H9 (cell line): Measurements from ENCODE around the gene PLS3. TPM values are rescaled to one million over a fixed set of nuclear protein-coding genes. Genes with fewer than 3 reads are reported as not detected.

Source experiments
- DNase-seq: peaks from one replicate; pipeline ENCODE4 v3.0.0-alpha.2; 2017
- H2AFZ ChIP-seq: one replicate; pipeline ENCODE4 v1.6.1; 2013; ENCODE audit warnings: mild to moderate bottlenecking, low read length, control low read depth, moderate library complexity
- H2AK5ac ChIP-seq: 2 replicates; pipeline ENCODE4 v1.6.1; 2013; ENCODE audit warnings: low read length, control low read depth, mixed read lengths; ENCODE audit not compliant: insufficient read length
- H2BK120ac ChIP-seq: one replicate; pipeline ENCODE4 v1.6.1; 2013; ENCODE audit warnings: low read depth, mild to moderate bottlenecking, low read length, control low read depth, inconsistent platforms; ENCODE audit not compliant: poor library complexity, severe bottlenecking
- H2BK12ac ChIP-seq: 2 replicates; pipeline ENCODE4 v1.6.1; 2013; ENCODE audit warnings: low read length, control low read depth, mixed read lengths, low read depth; ENCODE audit not compliant: insufficient read length
- H2BK15ac ChIP-seq: 2 replicates; pipeline ENCODE4 v1.6.1; 2013; ENCODE audit warnings: low read depth, low read length, control low read depth
- H2BK20ac ChIP-seq: one replicate; pipeline ENCODE4 v1.6.1; 2013; ENCODE audit warnings: low read depth, mild to moderate bottlenecking, low read length, control low read depth, inconsistent platforms; ENCODE audit not compliant: poor library complexity, severe bottlenecking
- H2BK5ac ChIP-seq: 2 replicates; pipeline ENCODE4 v1.6.1; 2013; ENCODE audit warnings: low read length, control low read depth, mixed read lengths; ENCODE audit not compliant: insufficient read length
- H3K14ac ChIP-seq: 2 replicates; pipeline ENCODE4 v1.6.1; 2013; ENCODE audit warnings: low read length, control low read depth; ENCODE audit not compliant: insufficient read depth
- H3K18ac ChIP-seq: 2 replicates; pipeline ENCODE4 v1.6.1; 2013; ENCODE audit warnings: low read depth, mild to moderate bottlenecking, mixed read lengths, low read length, control low read depth; ENCODE audit not compliant: insufficient read length
- H3K23ac ChIP-seq: 2 replicates; pipeline ENCODE4 v1.6.1; 2013; ENCODE audit warnings: low read length, control low read depth, mixed read lengths, low read depth; ENCODE audit not compliant: insufficient read length
- H3K23me2 ChIP-seq: 2 replicates; pipeline ENCODE4 v1.6.1; 2013; ENCODE audit warnings: low read depth, mild to moderate bottlenecking, mixed read lengths, low read length, control low read depth; ENCODE audit not compliant: insufficient read length, poor library complexity, severe bottlenecking
- H3K27ac ChIP-seq: 2 replicates; pipeline ENCODE4 v1.5.1; 2013; ENCODE audit warnings: low read length, control low read depth, mixed read lengths, low read depth; ENCODE audit not compliant: insufficient read length
- H3K27me3 ChIP-seq: 2 replicates; pipeline ENCODE4 v1.6.1; 2013; ENCODE audit warnings: low read length, control low read depth, inconsistent platforms; ENCODE audit not compliant: insufficient read depth
- H3K4ac ChIP-seq: 2 replicates; pipeline ENCODE4 v1.6.1; 2013; ENCODE audit warnings: low read depth, mild to moderate bottlenecking, control low read depth, inconsistent platforms, low read length, moderate library complexity
- H3K4me1 ChIP-seq: 2 replicates; pipeline ENCODE4 v1.6.1; 2013; ENCODE audit warnings: low read length, control low read depth, inconsistent platforms; ENCODE audit not compliant: insufficient read depth
- H3K4me2 ChIP-seq: 2 replicates; pipeline ENCODE4 v1.6.1; 2013; ENCODE audit warnings: low read length, control low read depth, mixed read lengths; ENCODE audit not compliant: insufficient read length, insufficient read depth
- H3K56ac ChIP-seq: 2 replicates; pipeline ENCODE4 v1.6.1; 2013; ENCODE audit warnings: low read depth, mild to moderate bottlenecking, mixed read lengths, low read length, control low read depth; ENCODE audit not compliant: insufficient read length
- H3K79me1 ChIP-seq: 2 replicates; pipeline ENCODE4 v1.6.1; 2013; ENCODE audit warnings: low read depth, mild to moderate bottlenecking, moderate library complexity, low read length, control low read depth, inconsistent platforms; ENCODE audit not compliant: insufficient read depth, poor library complexity, severe bottlenecking
- H3K79me2 ChIP-seq: 2 replicates; pipeline ENCODE4 v1.6.1; 2013; ENCODE audit warnings: low read length, control low read depth, inconsistent platforms; ENCODE audit not compliant: insufficient read depth
- H3K9ac ChIP-seq: 2 replicates; pipeline ENCODE4 v1.6.1; 2013; ENCODE audit warnings: low read length, control low read depth, mixed read lengths; ENCODE audit not compliant: insufficient read length; ENCODE audit errors: extremely low read depth
- H3K9me3 ChIP-seq: one replicate; pipeline ENCODE4 v1.6.1; 2013; ENCODE audit warnings: low read depth, low read length, inconsistent platforms; ENCODE audit not compliant: control insufficient read depth
- H3T11ph ChIP-seq: one replicate; pipeline ENCODE4 v1.6.1; 2013; ENCODE audit warnings: mild to moderate bottlenecking, low read length, control low read depth, inconsistent platforms
- H4K20me1 ChIP-seq: one replicate; pipeline ENCODE4 v1.6.1; 2013; ENCODE audit not compliant: control insufficient read depth, insufficient read length, insufficient read depth
- H4K5ac ChIP-seq: 2 replicates; pipeline ENCODE4 v1.6.1; 2013; ENCODE audit warnings: low read depth, mild to moderate bottlenecking, mixed read lengths, low read length, control low read depth; ENCODE audit not compliant: insufficient read length
- H4K8ac ChIP-seq: replicated peaks from 2 replicates; pipeline ENCODE4 v1.6.1; 2013; ENCODE audit warnings: low read length, control low read depth, mixed read lengths, low read depth; ENCODE audit not compliant: insufficient read length
- H4K91ac ChIP-seq: 2 replicates; pipeline ENCODE4 v1.6.1; 2013; ENCODE audit warnings: low read depth, mild to moderate bottlenecking, moderate library complexity, mixed read lengths, low read length, control low read depth; ENCODE audit not compliant: insufficient read length
- H3K27ac Mint-ChIP-seq, 3 experiments: 2 replicates in 2 of 3; 3 replicates in 1 of 3; pipeline ENCODE4 v1.8.0; 2020 to 2021; ENCODE audit warnings: mixed read lengths in 3 of 3, mild to moderate bottlenecking in 1 of 3, moderate library complexity in 1 of 3
- H3K27me3 Mint-ChIP-seq: 2 replicates; pipeline ENCODE4 v1.8.0; 2021; ENCODE audit warnings: low read depth, mild to moderate bottlenecking, moderate library complexity, mixed read lengths
- H3K36me3 Mint-ChIP-seq, 3 experiments: 2 replicates in 2 of 3; 3 replicates in 1 of 3; pipeline ENCODE4 v1.8.0; 2020 to 2021; ENCODE audit warnings: low read depth in 3 of 3, mixed read lengths in 3 of 3; ENCODE audit not compliant: insufficient read depth in 1 of 3
- H3K4me1 Mint-ChIP-seq, 2 experiments: 2 replicates each; pipeline ENCODE4 v1.8.0; 2020; ENCODE audit warnings: mixed read lengths in 2 of 2
- H3K4me3 Mint-ChIP-seq, 2 experiments: 2 replicates in 1 of 2; 3 replicates in 1 of 2; pipeline ENCODE4 v1.8.0; 2020 to 2021; ENCODE audit warnings: mild to moderate bottlenecking in 2 of 2, mixed read lengths in 2 of 2, moderate library complexity in 1 of 2
- H3K9me3 Mint-ChIP-seq, 2 experiments: 2 replicates in 1 of 2; 3 replicates in 1 of 2; pipeline ENCODE4 v1.8.0; 2020; ENCODE audit warnings: mild to moderate bottlenecking in 2 of 2, mixed read lengths in 2 of 2, moderate library complexity in 1 of 2
- CTCF ChIP-seq: fragments of 200-600 bp; sonication (generic); conservative IDR thresholded peaks from 3 replicates; pipeline ENCODE4 v1.8.0; 2021; ENCODE audit warnings: antibody characterized with exemption, mild to moderate bottlenecking
- WGBS: extraction: QIAGEN DNeasy Blood & Tissue Kit; methylation state at CpG from one replicate; pipeline ENCODE4 v1.1.7; 2013; ENCODE audit warnings: missing lambda C conversion rate, low lambda C conversion rate, mixed read lengths; ENCODE audit not compliant: insufficient read length; ENCODE audit errors: extremely low coverage; 5-methylcytosine and 5-hydroxymethylcytosine counted together
- total RNA-seq: library from RNA; stranded (reverse); gene quantifications from 2 replicates; pipeline ENCODE4 v1.2.1, GENCODE V29; 2021

PLS3 gene
- total RNA-seq, 1 experiment from 2014 or later = 315 TPM

DNA sequence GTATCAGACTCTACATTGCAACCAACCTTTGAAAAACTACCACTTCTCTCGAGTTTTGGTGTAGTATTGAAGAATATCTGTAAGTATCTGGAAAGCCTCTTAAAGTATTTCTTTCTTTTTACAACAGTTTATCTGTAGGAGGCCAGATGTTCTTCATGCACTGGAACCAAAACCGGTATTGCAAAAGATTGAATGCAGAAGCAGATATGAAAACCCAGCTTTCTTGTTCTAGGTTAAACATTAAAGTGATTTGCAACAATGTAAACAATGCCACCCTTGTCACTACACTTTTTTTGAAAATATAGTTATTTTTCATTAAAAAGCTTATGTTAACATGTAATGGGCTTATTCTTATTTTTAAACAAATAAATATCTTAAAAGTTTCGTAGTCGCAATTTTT, 27.2 kb downstream of the PLS3 start:
- H3K4me1 Mint-ChIP-seq = peaks cover 53 to 56% of the 10 kb centered on the region in 2 experiments
- no peaks in the 10 kb centered on the region for H4K20me1 ChIP-seq
- TF ChIP-seq CTCF = no peak
- peaks cover 9% of the 10 kb centered on the region; the same call in 1 of the 2 replicates for H3K79me2 ChIP-seq
- H3K18ac ChIP-seq = no peak overlapping the region
- H3K79me1 ChIP-seq = peaks cover 4% of the 10 kb centered on the region
- peaks cover 2 to 18% (median 6%) of the 10 kb centered on the region in 3 experiments; a peak in 5 of 7 replicates for H3K36me3 Mint-ChIP-seq
- no peak overlapping the region for H3K14ac ChIP-seq
- H3K4me1 ChIP-seq = peaks cover 2% of the 10 kb centered on the region; the same call in 1 of the 2 replicates
- no peaks in the 10 kb centered on the region for H3K9me3 ChIP-seq
- no peak overlapping the region for H3K56ac ChIP-seq
- no peak overlapping the region for H3K23ac ChIP-seq
- no peak overlapping the region for H2AK5ac ChIP-seq
- no peak overlapping the region for H2BK5ac ChIP-seq
- H3K27ac ChIP-seq = no peak overlapping the region
- H3K4me2 ChIP-seq = no peak overlapping the region
- no peak overlapping the region for H4K8ac ChIP-seq
- H4K91ac ChIP-seq = no peak overlapping the region
- H4K5ac ChIP-seq = no peak overlapping the region
- H3K4me3 Mint-ChIP-seq = no peak overlapping the region
- no peak overlapping the region for H2BK12ac ChIP-seq
- no peak overlapping the region for H2BK20ac ChIP-seq
- H2BK120ac ChIP-seq = no peak overlapping the region
- no peaks in the 10 kb centered on the region for H3K27me3 Mint-ChIP-seq
- H3K4ac ChIP-seq = no peak overlapping the region
- no CpG with 5 or more reads among the region's 4 CpGs for WGBS
- H3T11ph ChIP-seq = no peak overlapping the region
- H2BK15ac ChIP-seq = no peak overlapping the region
- no peaks in the 10 kb centered on the region for H3K23me2 ChIP-seq
- no peak overlapping the region for H3K9ac ChIP-seq
- no peak overlapping the region; a peak in 1 of 7 replicates for H3K27ac Mint-ChIP-seq
- no peak for DNase-seq
- H2AFZ ChIP-seq = no peak overlapping the region
- H3K9me3 Mint-ChIP-seq = no peaks in the 10 kb centered on the region
- H3K27me3 ChIP-seq = no peaks in the 10 kb centered on the region
